ENCODE measurements around the gene APEX1.
A peak's percentile ranks its signal among the peaks of the same experiment; 100 is the strongest.

The APEX1 gene

DNA sequence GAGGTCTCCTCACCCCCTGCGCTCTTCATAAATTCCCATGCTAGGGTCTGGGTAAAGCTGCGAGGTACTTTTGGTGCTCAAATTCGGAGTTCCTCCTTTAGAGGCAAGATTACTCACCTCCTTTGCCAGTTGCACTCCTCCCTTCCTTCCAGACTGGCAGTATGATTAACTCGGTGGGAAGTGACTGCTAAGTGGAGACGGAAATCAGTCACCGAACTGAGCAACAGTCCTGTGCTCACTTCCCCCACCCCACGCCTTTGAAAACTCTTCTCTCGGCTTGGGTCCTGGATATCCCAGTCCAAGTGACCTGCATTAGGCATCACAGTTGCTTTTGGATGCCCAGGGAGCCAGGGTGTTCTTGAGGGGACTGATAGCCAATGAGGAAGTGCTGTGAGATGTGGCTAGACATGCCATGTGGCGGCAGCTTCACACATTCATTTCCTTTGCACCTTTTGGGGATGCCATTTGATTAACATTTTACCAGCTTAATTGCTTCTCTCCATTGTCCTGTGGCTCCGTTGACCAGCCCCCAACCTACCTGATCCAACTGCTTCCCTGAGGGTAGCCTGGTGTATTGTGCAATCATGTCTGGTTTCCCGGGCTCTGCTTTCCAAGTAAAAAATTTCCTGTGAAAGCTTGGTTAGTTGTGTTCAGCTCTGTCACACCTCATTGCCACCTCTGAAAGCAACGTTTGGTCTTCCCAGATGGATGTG lies 15.0 kb downstream of the APEX1 start:
- peak overlapping the region; percentile 82 for H3K27ac ChIP-seq
- TF ChIP-seq, protein P1, sequence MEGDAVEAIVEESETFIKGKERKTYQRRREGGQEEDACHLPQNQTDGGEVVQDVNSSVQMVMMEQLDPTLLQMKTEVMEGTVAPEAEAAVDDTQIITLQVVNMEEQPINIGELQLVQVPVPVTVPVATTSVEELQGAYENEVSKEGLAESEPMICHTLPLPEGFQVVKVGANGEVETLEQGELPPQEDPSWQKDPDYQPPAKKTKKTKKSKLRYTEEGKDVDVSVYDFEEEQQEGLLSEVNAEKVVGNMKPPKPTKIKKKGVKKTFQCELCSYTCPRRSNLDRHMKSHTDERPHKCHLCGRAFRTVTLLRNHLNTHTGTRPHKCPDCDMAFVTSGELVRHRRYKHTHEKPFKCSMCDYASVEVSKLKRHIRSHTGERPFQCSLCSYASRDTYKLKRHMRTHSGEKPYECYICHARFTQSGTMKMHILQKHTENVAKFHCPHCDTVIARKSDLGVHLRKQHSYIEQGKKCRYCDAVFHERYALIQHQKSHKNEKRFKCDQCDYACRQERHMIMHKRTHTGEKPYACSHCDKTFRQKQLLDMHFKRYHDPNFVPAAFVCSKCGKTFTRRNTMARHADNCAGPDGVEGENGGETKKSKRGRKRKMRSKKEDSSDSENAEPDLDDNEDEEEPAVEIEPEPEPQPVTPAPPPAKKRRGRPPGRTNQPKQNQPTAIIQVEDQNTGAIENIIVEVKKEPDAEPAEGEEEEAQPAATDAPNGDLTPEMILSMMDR (conservative IDR thresholded peaks at IDR 0.05), result no peak

DNA sequence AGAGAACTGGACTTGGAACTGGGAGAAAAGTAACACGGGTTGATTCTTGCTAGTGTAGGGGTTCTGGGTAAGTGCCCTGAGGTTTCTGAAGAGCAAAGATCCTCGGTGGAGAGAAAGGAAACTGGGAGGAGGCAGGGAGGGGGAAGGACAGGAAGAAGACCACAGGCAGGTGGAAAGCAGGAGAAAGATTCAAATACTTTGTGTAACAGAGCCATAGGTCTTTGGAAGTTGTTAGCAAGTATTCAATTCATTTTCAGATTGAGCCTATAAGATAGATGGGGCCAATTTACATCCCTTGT lies 15.5 kb downstream of the APEX1 start:
- TF ChIP-seq, protein P1 (conservative IDR thresholded peaks at IDR 0.05), result no peak
- H3K27ac ChIP-seq, result peak overlapping the region; percentile 82

DNA sequence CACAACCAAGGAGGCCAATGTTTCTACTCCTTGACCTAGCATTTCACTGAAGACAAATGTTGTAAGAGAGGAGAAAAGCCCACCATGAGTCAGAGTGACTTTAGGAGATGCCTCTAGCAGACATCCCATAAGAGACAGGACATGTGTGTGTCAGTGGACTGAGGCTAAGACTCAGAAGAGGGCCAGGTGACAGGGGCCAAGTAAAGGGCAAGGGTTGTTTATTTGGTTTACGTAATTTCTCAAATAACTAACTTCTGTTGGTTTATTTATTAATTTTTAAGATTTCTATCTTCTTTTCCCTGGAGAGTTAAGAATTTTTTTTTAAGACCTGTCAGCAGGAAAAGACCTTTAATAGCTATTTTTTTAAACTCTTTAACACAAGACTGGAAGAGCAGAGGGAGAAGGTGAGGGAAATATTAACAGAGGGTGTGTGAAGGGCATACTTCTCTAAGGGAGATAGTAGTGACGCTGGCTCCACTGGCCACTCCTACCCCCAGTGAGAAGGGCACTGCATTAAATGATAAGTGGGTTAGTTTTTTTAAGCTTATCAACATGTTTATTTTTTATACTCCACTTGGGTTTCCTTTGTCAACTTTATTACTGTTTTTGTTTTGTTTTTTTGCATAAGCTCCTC lies 17.6 kb downstream of the APEX1 start:
- TF ChIP-seq, protein P1 (conservative IDR thresholded peaks at IDR 0.05), result no peak
- no peak overlapping the region for H3K27ac ChIP-seq

DNA sequence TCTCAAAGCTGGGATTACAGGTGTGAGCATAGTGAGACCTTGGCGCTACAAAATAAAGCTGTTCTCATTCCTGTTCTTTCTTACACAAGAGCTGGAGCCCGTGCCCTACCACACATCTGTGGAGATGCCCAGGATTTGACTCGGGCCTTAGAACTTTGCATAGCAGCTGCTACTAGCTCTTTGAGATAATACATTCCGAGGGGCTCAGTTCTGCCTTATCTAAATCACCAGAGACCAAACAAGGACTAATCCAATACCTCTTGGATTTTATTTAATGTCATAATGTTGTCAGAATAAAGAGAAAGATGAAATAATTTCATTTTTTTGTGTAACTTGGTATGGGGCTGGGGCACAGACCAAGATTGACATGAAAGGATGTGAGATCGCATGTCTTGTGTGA lies 21.8 kb downstream of the APEX1 start:
- TF ChIP-seq, protein P1 (conservative IDR thresholded peaks at IDR 0.05), result no peak
- peak overlapping the region; percentile 63 for H3K27ac ChIP-seq

DNA sequence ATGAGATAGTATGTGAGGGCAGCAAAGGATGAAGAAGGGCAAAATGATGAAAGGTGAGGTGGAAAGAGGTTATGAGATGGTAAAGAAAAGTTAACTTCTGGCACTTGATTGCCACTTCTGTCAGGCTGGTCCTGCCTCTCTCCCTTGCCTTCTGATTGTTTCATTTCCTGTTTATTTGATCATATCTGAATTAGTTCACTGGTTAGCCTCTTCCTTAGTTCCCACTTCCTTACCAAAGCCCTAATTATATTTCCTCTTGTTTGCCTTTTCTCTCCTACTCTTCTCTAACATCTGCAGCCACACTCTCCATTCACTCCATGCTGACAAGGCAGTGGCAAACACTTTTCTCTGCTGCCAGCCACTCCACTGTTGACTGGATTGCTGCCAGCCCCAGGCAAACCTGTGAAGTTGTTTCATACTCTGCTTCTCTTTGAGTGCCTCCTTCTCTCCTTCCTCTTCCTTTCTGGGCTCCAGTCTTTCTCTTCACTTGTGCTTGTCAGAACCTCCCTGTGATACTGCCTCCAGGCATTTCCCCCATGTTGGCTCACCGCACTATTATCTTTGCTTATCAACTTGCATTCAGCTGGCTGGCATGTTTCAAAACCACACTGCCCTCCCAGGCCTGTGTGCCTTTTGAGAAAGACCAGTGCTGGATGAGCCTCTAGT lies 22.3 kb downstream of the APEX1 start:
- peak overlapping the region; percentile 63 for H3K27ac ChIP-seq
- TF ChIP-seq, protein P1 (conservative IDR thresholded peaks at IDR 0.05), result no peak

DNA sequence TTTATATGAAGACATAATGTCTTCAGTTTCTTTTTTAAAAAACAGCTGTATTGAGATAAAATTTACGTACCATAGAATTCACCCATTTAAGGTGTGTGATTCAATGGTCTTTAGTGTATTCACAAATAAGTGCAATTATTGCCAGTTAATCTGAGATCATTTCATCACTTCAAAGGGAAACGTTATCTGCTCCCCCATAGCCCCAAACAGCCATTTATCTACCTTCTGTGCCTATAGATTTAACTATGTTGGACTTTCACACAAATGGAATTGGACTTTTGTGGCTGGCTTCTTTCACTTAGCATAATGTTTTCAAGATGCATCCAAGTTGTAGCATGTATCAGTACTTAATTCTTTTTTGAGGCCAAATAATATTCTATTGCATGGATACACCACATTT lies 23.9 kb downstream of the APEX1 start:
- no peak overlapping the region for H3K27ac ChIP-seq
- TF ChIP-seq, protein P1 (conservative IDR thresholded peaks at IDR 0.05), result no peak

DNA sequence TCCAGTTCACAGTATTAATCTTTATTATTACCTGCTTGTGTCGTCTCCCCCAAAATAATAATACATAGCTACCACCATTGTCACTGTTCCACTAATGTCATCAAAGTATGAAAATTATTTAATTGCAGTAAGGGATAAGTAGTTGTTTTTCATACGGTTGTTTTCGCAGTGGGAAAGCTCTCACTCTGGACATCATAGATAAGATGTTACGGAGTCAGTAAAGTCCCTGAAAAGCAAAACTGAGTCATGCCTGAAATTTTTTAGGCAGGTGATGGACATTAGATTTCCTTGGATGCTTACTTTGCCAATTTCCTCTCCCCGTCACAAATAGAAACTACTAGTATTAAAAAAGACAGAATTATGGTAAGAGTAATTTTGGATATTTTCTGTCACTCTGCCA lies 27.4 kb downstream of the APEX1 start:
- TF ChIP-seq, protein P1 (conservative IDR thresholded peaks at IDR 0.05), result no peak
- H3K27ac ChIP-seq, result no peak overlapping the region

Measured in VCaP (cell line).